GM18870 (cell line): ENCODE measurements around the gene CD34.

Source experiments
- ATAC-seq: cut with Tn5 transposase; IDR thresholded peaks from one replicate; pipeline ENCODE4 v1.9.1; 2021; ENCODE audit warnings: moderate library complexity; ENCODE audit not compliant: unreplicated experiment

The CD34 gene

DNA sequence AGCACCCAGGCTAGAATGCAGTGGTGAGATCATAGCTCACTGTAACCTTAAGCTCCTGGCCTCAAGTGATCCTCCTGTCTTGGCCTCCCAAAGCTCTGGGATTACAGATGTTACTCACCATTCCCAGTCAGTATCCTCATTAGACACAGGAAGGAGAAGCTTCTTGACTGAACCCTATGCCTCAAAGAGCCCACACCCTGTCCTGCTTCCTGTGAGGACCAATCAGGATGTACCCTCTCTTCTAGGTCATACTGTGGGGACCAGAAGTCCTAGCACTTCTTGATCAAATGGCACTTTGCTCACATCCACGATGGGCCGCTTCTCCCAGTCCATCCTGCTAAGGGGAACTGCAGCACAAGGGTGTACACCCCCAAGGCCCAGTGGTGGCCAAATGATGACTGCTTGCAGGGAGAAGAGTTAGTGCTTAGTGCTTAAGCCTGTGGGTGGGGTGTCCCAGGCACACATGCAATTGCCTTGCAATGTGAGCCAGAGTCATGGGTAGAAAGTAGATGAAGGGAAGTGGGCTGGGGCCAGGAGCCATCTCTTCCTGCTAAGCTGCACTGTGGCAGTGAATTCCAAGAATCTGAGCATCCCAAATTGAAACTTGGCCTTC is 9.8 kb downstream of the CD34 start:
- no peak for ATAC-seq

DNA sequence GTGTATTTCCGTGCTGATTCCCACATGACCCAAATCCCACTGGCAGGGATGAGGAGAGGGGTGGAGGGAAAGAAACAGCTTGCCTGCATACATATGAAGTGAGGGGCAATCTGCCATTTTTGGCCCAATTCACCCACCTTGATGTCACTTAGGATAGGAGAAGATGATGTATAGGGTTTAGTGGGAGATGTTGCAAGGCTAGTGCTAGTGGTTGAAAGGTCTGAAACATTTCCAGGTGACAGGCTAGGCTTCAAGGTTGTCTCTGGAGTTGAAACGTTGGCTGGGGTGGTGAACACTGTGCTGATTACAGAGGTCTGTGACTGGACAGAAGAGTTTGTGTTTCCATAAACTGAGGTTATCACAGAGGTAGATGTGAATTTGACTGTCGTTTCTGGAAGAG is 12.1 kb downstream of the CD34 start:
- ATAC-seq, result no peak

- ATAC-seq, result no peak
Observed at GRCh38 chr1:207898260-207898659, 12.7 kb downstream of the CD34 start.

- no peak for ATAC-seq
Observed at GRCh38 chr1:207897188-207897587, 13.7 kb downstream of the CD34 start.

DNA sequence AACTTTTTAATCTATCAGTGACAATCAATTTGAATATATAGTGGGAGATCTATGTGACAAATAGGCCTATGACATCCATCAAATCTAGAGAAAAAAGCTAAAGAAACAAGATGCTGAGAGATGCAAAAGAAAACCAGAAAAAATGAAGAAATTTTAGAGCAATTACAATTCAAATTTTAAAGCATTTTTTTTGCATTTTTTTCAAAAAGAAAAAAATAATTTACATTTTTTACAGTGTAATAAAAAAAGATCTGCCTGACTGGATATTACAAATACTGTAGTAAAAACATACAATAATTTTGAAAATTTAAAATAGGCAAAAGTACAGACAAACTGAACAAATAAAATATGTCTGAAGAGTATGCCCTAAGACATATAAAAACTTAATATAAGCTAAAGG is 14.4 kb downstream of the CD34 start:
- ATAC-seq, result no peak

DNA sequence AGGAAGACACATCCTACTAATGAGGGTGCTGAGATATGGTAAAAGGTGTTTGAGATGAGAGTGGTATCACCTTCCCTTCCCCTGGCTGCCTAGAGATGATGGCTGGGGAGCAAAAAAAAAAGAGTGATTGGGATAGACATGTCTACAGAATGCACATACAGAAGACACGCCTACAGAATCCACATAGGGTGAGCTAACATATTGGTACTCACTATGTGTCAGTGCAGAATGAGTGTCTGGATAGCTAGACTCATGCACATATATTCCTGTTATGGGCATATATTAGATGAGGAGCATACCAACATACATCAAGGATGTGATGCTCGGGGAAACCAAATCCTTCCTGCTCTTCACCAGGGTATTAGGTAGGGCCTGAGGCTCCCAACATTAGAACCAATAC is 16.2 kb downstream of the CD34 start:
- ATAC-seq, result no peak

- no peak for ATAC-seq
Observed at GRCh38 chr1:207893737-207894582, 17.0 kb downstream of the CD34 start.

DNA sequence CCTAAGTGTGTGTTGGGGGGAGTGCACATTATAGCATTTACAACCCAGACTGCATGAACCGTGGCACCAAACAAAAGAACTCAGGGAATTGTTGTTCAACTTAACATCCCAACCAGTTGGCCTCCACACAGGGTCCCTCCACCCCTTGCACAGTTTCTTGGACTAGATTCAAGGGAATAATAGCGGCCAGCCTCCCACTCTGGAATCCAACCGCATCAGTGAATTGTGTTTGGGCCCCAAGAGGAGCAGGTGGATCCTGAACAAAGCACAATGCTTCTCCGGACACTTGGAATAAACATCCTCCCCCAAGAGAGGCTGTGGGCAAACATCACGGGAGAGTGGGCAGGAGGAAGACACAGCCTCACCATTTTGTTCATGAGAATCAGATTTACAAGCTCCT is 18.2 kb downstream of the CD34 start:
- no peak for ATAC-seq

- ATAC-seq, result no peak
Observed at GRCh38 chr1:207891148-207891547, 19.8 kb downstream of the CD34 start.

- no peak for ATAC-seq
Observed at GRCh38 chr1:207890136-207890738, 20.7 kb downstream of the CD34 start.

GRCh38 chr1:207888652-207889051 is 22.3 kb downstream of the CD34 start:
- no peak for ATAC-seq

DNA sequence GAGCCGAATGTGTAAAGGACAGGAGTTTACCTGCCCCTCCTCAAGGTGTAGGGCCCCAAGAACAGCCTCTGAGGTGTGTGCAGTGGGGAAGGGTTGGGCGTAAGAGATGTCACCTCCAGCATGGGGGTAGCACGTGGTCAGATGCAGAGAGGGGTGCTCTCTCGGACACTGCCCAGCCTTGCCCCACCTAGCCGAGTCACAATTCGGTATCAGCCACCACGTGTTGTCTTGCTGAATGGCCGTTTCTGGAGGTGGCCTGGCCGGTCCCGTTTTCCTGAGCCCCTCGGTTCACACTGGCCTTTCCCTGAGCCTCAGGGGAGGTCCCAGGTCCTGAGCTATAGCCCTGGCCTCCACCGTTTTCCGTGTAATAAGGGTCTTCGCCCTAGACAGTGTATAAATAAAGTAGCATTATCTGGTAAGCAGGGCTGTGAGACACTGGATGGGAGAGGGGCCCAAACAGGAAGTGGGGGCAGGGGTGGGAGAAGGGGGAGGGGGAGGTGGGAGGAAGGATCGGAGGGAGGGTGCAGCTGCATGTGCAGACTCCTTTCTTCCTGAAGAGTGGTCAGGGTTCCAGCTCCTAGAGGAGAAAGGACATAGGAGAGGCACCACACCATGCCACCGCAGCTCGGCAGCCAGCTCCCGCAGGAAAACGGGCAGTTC is 23.3 kb downstream of the CD34 start:
- no peak for ATAC-seq

DNA sequence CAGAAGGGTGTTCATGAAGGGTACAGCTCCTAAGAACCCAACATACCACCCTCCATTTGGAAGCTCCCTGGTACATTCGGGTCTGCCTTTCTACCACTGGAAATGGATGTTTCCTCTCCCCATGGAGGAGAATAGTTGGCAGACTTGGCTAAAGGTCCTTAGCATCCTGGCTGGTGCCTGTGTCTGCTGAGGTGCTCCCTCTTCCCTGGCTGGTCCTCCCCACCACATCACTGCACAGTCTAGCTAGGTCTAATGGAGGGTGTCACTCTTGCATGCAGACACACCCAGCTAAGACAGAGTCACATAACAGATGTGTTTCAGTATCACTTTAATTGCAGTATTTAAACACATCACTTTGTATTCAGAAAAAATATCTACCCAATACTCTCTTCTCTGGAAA is 24.7 kb downstream of the CD34 start:
- no peak for ATAC-seq

GRCh38 chr1:207885129-207886032 is 25.5 kb downstream of the CD34 start:
- no peak for ATAC-seq

DNA sequence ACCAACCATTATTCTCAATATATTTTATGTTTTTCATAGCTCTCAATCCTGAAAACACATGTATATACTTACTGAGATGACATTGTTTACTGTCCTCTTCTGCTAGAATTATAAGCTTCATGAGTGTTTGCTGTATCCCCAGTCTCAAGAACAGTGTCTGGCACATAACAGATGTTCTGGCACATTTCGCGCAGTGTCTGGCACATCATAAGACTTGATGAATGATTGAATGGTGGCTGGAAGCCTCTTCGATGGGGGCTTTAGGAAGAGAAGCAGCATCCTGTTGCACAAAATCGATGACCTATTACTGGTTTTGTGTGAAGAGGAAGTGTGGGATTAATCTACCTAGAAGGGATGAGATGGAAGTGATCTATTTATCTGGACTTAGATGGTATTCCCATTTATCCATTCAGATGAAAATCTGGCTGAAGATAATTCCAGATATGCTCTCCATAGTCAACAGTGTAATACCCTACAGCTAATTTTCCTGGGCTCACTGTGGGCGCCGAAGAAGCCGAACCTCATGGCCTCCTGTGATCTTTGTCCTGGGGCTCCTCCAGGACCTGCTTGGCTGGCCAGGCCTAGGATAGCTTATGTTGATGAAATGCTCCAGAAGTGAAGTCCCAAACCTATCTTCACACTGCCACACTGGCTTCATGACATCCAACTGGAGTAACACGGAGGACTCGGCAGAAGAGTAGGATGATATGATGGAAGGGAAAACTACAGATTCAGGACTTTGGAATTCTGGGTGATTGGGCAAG is 26.5 kb downstream of the CD34 start:
- ATAC-seq, result no peak

- peak; percentile 8 for ATAC-seq
Observed at GRCh38 chr1:207883660-207884250, 27.2 kb downstream of the CD34 start.

- ATAC-seq, result peak; percentile 65
Observed at GRCh38 chr1:207883104-207883651, 27.7 kb downstream of the CD34 start.

- no peak for ATAC-seq
Observed at GRCh38 chr1:207882692-207883091, 28.2 kb downstream of the CD34 start.

DNA sequence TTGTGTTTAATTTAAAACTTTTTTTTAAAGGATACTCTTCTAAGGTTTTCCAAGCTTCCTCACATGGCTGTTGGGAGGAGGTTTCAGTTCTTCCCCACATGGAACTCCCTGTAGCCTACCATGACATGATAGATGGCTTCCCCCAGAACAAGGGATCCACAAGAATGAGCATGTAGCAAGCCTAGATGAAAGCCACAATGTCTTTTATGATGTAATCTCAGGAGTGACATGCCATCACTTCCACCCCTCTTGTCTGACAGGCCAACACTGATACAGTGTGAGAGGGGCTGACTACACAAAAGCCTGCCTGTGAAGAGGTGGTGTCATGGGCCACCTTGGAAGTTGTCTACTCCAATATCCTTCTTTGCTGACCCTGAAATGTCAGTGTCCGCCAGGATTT is 32.0 kb downstream of the CD34 start:
- ATAC-seq, result no peak
